Left renal cortex interstitium (tissue), 4 donors: Measurements from ENCODE around the gene GYG1. TPM values are rescaled to one million over a fixed set of nuclear protein-coding genes. Genes with fewer than 3 reads are reported as not detected.
"Not testable (repeated sequence)": the region's sequence is repeated elsewhere in the genome, so short reads cannot be mapped to it uniquely, and the experiment has no call there.

ENCODE experiments used
- DNase-seq, 4 donors: peaks; one replicate each; pipeline ENCODE4 v3.0.0-alpha.2; 2013; ENCODE audit warnings: low read depth in 4 of 4, low spot score in 2 of 4, missing footprints in 1 of 4
- polyA plus RNA-seq, 4 donors: library from polyadenylated mRNA; unstranded; fragments of 120-200 nt; gene quantifications; one replicate each; pipeline ENCODE4 v1.2.1, GENCODE V29; 2013; ENCODE audit not compliant: insufficient read length in 4 of 4

Gene GYG1
- polyA plus RNA-seq, 4 donors, result 23.0 to 32.2 (median 29.3) TPM

- no peak for DNase-seq
Observed at GRCh38 chr3:148981273-148981672, 10.1 kb upstream of the GYG1 start.

GRCh38 chr3:148987551-148987950, 3.8 kb upstream of the GYG1 start:
- not testable (repeated sequence) for DNase-seq

GRCh38 chr3:148990236-148990635, 1.1 kb upstream of the GYG1 start:
- DNase-seq, result no peak

- peak in 1 of 4 donors; percentile 21 for DNase-seq
Observed at GRCh38 chr3:148992027-148992634, 791 bp downstream of the GYG1 start.

- no peak for DNase-seq
Observed at GRCh38 chr3:148992635-148993255, 1.4 kb downstream of the GYG1 start.

- DNase-seq, result no peak
Observed at GRCh38 chr3:148997623-148998022, 6.3 kb downstream of the GYG1 start.

GRCh38 chr3:148998297-148998696, 7.0 kb downstream of the GYG1 start:
- no peak for DNase-seq

GRCh38 chr3:148998715-148999423, 7.5 kb downstream of the GYG1 start:
- no peak for DNase-seq

GRCh38 chr3:148999806-149000205, 8.5 kb downstream of the GYG1 start:
- DNase-seq, result no peak

- no peak for DNase-seq
Observed at GRCh38 chr3:149000206-149000745, 8.9 kb downstream of the GYG1 start.

GRCh38 chr3:149001727-149002126, 10.4 kb downstream of the GYG1 start:
- no peak for DNase-seq

GRCh38 chr3:149003653-149004305, 12.4 kb downstream of the GYG1 start:
- DNase-seq, result no peak

GRCh38 chr3:149004622-149005021, 13.3 kb downstream of the GYG1 start:
- DNase-seq, result no peak

- DNase-seq, result no peak
Observed at GRCh38 chr3:149005416-149005815, 14.1 kb downstream of the GYG1 start.

- DNase-seq, result no peak
Observed at GRCh38 chr3:149007567-149008257, 16.4 kb downstream of the GYG1 start.

- no peak for DNase-seq
Observed at GRCh38 chr3:149009732-149010131, 18.4 kb downstream of the GYG1 start.

GRCh38 chr3:149010504-149010951, 19.2 kb downstream of the GYG1 start:
- no peak for DNase-seq

- no peak for DNase-seq
Observed at GRCh38 chr3:149010966-149011365, 19.6 kb downstream of the GYG1 start.

- no peak for DNase-seq
Observed at GRCh38 chr3:149011676-149012075, 20.3 kb downstream of the GYG1 start.

- DNase-seq, result no peak
Observed at GRCh38 chr3:149013726-149014125, 22.4 kb downstream of the GYG1 start.
